HUES6 (cell line): ENCODE measurements around the gene ZNF223.

Experiments
- H3K27ac ChIP-seq: 2 replicates; pipeline ENCODE4 v1.7.0; 2013; ENCODE audit warnings: low read depth, mild to moderate bottlenecking, low read length, inconsistent platforms
- H3K27me3 ChIP-seq: 2 replicates; pipeline ENCODE4 v1.6.1; 2013; ENCODE audit warnings: low read length; ENCODE audit not compliant: control insufficient read depth, insufficient read depth
- H3K36me3 ChIP-seq: 2 replicates; pipeline ENCODE4 v1.6.1; 2013; ENCODE audit warnings: low read length; ENCODE audit not compliant: control insufficient read depth, insufficient read depth
- H3K4me1 ChIP-seq: 2 replicates; pipeline ENCODE4 v1.6.1; 2013; ENCODE audit warnings: low read length; ENCODE audit not compliant: control insufficient read depth, insufficient read depth
- H3K4me3 ChIP-seq: 2 replicates; pipeline ENCODE4 v1.5.1; 2013; ENCODE audit warnings: low read depth, low read length
- H3K9ac ChIP-seq: one replicate; pipeline ENCODE4 v1.6.1; 2013; ENCODE audit warnings: mild to moderate bottlenecking, low read length
- H3K9me3 ChIP-seq: 2 replicates; pipeline ENCODE4 v1.6.1; 2013; ENCODE audit warnings: low read depth, low read length; ENCODE audit not compliant: control insufficient read depth, insufficient read depth

Gene ZNF223

DNA sequence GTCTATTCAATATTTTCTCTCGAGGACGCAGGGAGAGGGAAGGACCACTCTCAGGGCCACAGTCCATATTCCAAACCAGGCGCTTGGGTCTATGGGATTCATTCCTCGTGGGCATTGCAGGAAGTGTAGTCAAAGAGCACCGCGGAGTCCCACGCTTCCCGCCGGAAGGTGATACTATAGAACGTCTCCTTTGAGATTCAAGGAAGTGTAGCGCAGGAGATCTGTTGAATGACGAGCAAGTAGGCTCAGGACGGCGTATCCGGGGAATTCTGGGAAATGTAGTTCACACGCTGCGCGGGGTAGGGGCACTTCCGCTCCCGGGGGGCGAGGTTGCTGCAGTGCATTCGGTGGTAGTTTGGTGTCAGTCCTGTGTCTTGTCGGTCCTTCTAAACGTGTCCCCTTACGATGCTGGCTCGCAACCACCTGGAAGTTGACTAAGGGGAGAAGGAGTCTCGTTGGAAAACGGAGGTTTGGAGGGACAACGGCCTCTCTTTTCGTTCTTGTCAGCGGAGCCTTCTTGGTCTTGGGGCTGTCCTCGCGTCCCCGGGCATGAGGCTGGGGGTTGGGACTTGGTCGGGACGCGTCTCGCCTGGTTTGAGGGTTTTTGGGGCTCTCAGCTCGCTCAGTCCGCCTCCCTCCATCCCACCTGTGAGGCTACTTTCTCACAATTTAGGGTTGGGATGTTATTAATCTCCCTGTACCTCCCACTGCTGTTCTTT lies 20.1 kb downstream of the ZNF223 start, which contains the start of gene ZNF284:
Gene ZNF284, plus strand, starts transcription at position 336 of the 719 bp plus-strand sequence. CDS start 4,231 bp downstream, outside the sequence.
- Histone ChIP-seq H3K9me3 (peaks cover 6% of the 10 kb centered on the region), H3K9ac (peak within 1 kb of the TSS; percentile 61), H3K36me3 (peaks cover 13% of the 10 kb centered on the region), H3K27me3 (peaks cover 6% of the 10 kb centered on the region), H3K4me1 (peaks cover 11% of the 10 kb centered on the region), H3K4me3 (peak within 1 kb of the TSS; percentile 83), H3K27ac (peak within 1 kb of the TSS; percentile 11; the same call in 1 of the 2 replicates)

DNA sequence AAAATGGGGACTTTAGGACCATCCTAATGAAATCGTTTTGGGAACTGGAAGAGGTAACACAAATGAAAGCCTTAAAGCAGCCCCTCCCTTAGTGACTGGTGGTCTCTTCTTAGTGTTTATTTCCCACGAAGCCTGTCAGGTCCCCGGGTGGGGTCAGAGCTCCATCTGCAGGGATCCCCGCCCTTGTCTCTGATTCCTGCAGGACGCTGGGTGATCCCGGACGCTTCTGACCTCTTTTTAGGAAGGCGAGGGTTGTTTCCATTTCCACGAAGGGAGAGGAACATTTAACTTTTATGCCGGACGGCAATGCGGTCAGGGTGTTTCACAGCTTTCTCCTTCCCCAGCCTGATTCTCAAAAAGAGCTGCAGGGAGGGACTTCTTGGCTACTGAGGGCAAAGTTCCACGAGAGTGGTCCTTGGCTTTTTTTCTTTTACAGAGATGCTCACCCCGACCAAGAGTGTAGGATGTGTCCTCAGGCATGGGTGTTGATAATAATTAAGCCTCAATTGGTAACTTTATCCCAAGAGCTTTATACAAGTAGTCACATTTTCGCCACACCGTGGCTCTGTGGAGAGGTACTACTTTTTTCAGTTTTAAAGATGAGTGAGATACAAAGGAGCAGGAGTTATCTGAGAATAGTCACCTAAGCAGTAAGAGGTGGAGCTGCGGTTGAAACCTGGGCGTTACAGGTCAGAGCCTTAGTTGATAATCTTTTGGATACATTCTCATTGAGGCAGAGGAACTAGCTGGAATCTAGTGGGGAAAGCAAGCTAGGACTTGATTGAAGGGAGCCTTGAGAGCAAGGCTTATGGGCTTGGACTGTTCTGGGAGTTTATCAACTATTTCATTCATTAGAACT lies 20.9 kb downstream of the ZNF223 start:
- Histone ChIP-seq H3K27ac (no peak overlapping the region), H3K9me3 (no peaks in the 10 kb centered on the region), H3K36me3 (0 out of 2 replicates have a peak, but pooled peaks cover 5% of the 10 kb centered on the region), H3K4me3 (peak overlapping the region; percentile 83), H3K9ac (no peak overlapping the region), H3K4me1 (peaks cover 11% of the 10 kb centered on the region), H3K27me3 (peaks cover 6% of the 10 kb centered on the region)

DNA sequence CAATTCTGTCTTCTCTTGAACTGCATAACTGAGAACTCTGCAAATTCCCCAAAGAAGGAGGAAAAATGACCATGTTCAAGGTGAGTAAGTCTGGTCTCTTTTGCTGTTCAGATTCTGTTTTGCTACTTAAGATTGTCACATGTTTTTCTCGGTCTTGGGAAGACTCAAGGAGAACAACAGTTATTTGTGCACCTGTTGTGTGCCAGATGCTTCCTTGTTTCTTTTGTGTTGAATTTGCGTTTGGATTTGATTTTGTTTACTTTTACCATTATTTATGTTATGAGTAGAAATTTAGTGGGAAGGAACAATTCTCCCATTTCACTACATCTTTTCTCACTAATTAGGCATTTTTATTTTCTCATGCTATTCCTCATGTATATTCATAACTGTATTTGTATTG lies 24.5 kb downstream of the ZNF223 start:
- Histone ChIP-seq H3K4me1 (peaks cover 7% of the 10 kb centered on the region; the same call in 1 of the 2 replicates), H3K4me3 (no peak overlapping the region), H3K9me3 (no peaks in the 10 kb centered on the region), H3K27ac (no peak overlapping the region), H3K36me3 (peaks cover 9% of the 10 kb centered on the region), H3K27me3 (peaks cover 6% of the 10 kb centered on the region), H3K9ac (no peak overlapping the region)

DNA sequence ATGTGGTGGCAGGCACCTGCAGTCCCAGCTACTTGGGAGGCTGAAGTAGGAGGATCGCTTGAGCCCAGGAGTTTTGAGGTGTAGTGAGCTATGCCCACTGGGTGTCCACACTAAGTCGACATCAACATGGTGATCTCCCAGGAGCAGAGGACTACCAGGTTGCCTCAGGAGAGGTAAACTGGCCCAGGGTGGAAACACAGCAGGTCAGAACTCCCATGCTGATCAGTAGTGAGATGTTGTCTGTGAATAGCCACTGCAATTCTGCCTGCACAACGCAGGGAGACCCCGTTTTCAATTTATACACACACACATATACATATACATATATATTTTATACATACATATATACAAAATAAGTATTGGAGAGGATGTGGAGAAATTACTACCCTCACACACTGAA lies 40.3 kb downstream of the ZNF223 start:
- H3K9me3 ChIP-seq = no peaks in the 10 kb centered on the region
- H3K27me3 ChIP-seq = no peaks in the 10 kb centered on the region
- no peak overlapping the region for H3K4me3 ChIP-seq
- H3K36me3 ChIP-seq = peaks cover 3% of the 10 kb centered on the region
- no peak overlapping the region for H3K27ac ChIP-seq
- H3K9ac ChIP-seq = no peak overlapping the region
- no peaks in the 10 kb centered on the region for H3K4me1 ChIP-seq

DNA sequence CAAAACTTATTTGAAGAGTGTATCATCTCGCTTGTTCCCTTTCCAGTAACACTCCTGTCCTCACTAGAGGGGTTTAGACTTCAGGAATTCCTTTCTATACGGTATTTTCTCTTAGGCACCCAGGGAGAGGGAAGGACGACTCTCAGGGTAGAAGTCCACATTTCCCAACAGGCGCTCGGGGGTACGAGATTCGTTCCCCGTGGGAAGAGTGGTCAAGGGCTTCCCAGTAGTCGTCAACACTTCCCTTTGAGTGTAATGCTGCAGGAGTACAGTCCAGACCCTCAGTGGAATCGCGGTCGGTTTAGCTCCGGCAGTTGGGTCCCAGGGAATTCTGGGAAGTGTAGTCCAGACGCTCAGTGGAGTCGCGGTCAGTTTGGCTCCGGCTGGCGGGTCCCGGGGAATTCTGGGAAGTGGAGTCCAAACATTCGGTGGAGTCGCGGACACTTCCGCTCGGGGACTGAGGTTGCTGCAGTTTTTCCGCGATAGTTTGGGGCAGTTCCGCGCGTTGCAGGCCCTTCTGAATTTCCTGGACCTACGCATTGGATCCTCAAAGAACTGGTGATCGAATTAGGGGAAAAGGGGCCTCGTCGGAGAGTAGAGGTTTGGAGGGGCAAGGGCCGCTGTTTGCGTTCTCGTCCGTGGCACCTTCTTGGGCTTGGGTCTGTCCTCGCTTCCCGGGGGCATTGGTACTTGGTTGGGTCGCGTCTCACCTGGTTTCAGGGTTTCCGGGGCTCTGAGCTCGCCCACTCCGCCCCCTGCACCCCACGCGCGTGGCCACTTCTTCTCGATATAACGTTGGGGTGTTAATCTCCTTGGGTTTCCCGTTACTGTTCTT lies 42.3 kb downstream of the ZNF223 start, which contains the start of gene ZNF224:
Gene ZNF224, plus strand, starts transcription at position 431 of the 835 bp plus-strand sequence. CDS start 3,513 bp downstream, outside the sequence.
- H3K27me3 ChIP-seq = no peaks in the 10 kb centered on the region
- H3K36me3 ChIP-seq = peaks cover 18% of the 10 kb centered on the region
- no peaks in the 10 kb centered on the region for H3K9me3 ChIP-seq
- H3K4me1 ChIP-seq = no peaks in the 10 kb centered on the region
- no peak within 1 kb of the TSS for H3K27ac ChIP-seq
- H3K9ac ChIP-seq = peak within 1 kb of the TSS; percentile 74
- H3K4me3 ChIP-seq = peak within 1 kb of the TSS; percentile 89

DNA sequence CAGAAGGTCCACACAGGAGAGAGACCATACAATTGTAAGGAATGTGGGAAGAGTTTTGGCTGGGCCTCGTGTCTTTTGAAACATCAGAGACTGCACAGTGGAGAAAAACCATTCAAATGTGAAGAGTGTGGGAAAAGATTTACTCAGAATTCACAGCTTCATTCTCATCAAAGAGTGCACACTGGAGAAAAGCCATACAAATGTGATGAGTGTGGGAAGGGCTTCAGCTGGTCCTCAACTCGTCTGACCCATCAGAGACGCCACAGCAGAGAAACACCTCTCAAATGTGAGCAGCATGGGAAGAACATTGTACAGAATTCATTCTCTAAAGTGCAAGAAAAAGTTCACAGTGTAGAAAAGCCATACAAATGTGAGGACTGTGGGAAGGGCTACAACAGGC lies 55.9 kb downstream of the ZNF223 start:
- Histone ChIP-seq H3K4me3 (no peak overlapping the region), H3K27me3 (no peaks in the 10 kb centered on the region), H3K4me1 (no peaks in the 10 kb centered on the region), H3K9ac (no peak overlapping the region), H3K27ac (no peak overlapping the region), H3K9me3 (peaks cover 36% of the 10 kb centered on the region), H3K36me3 (peaks cover 62% of the 10 kb centered on the region)

DNA sequence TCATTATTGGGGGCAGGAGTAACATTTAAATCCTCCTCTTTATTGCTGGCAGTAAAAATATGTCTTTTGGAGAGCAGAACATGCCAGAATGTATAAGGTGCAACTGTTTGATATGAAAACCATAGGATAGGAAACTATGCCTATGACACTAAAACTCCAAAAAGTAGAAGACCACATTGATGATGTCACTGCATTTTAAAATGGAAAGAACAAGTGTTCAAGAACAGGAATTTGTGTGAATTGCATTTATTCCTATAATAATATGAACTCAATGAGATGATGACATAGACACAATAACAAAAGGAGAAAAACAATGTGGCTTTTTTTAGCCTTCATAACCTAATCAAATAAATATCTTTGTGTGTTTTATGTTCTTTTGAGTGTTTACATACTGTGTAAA lies 57.6 kb downstream of the ZNF223 start:
- H3K4me1 ChIP-seq = peaks cover 3% of the 10 kb centered on the region; the same call in 1 of the 2 replicates
- H3K9ac ChIP-seq = no peak overlapping the region
- no peak overlapping the region for H3K27ac ChIP-seq
- H3K4me3 ChIP-seq = no peak overlapping the region
- H3K9me3 ChIP-seq = peaks cover 36% of the 10 kb centered on the region
- no peaks in the 10 kb centered on the region for H3K27me3 ChIP-seq
- H3K36me3 ChIP-seq = peaks cover 45% of the 10 kb centered on the region

DNA sequence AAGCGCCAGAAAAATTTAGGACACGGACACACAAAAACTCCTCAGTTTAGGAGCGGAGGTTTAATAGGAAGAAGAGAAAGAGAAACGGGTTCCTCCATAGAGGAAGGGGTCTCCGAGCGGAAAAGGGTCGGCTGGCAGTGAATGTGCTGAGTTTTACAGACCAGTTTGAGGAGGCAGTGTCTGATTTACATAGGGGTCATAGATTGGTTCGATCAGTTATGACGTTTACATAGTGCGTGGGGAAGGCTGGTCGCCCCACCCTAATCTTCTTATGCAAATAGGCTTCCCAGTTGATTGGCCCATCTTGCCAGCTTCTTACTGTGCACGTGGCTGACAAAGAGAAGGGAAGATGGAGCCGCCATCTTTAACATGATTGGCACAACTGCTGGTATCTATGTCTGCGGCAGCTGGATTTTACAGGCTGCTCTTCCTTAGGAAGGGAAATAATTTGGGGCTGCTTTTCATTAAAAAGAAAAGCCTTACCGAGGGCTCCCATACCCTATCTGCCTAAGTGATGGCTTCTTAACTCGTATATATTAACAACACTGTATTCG lies 60.2 kb downstream of the ZNF223 start:
- H3K36me3 ChIP-seq = peaks cover 30% of the 10 kb centered on the region
- no peaks in the 10 kb centered on the region for H3K27me3 ChIP-seq
- H3K4me3 ChIP-seq = peak overlapping the region; percentile 86
- H3K4me1 ChIP-seq = peaks cover 3% of the 10 kb centered on the region; the same call in 1 of the 2 replicates
- peak overlapping the region; percentile 89 for H3K9ac ChIP-seq
- peaks cover 20% of the 10 kb centered on the region for H3K9me3 ChIP-seq
- H3K27ac ChIP-seq = peak overlapping the region; percentile 78; the same call in 1 of the 2 replicates

DNA sequence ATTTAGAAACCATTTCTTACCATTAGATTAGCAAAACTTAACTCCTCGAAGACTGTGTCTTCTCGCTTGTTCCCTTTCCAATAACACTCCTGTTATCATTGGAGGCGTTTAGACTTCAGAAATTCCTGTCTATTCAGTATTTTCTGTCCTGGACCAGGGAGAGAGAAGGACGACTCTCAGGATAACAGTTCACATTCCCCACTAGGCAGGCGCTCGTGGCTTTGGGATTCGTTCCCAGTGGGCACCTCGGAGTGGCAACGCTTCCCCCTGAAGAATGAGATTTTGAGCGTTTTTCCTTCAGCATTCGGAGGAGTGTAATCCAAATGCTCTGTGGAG lies 60.9 kb downstream of the ZNF223 start:
- peak overlapping the region; percentile 78; the same call in 1 of the 2 replicates for H3K27ac ChIP-seq
- peak overlapping the region; percentile 89 for H3K9ac ChIP-seq

DNA sequence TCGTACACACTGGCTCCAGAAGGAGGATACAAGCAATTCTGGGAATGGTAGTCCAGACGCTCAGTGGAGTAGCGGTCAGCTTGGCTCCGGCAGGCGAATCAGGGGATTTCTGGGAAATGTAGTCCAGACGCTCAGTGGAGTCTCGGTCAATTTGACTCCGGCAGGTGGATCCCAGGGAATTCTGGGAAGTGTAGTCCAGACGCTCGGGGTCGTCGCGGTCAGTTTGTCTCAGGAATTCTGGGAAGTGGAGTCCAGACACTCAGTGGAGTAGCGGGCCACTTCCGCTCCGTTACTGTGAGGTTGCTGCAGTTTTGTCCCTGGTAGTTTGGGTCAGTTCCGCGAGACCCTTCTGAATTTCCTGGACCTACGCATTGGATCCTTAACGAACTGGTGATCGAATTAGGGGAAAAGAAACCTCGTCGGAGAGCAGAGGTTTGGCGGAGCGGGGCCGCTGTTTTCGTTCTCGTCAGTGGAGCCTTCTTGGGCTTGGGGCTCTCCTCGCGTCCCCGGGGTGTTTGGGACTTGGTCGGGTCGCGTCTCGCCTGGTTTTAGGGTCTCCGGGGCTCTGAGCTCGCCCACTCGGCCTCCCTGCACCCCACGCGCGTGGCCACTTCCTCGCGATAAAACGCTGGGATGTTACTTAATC lies 61.4 kb downstream of the ZNF223 start, which contains the start of gene ZNF225:
Gene ZNF225, plus strand, starts transcription at position 262 of the 646 bp plus-strand sequence. CDS start 2,429 bp downstream, outside the sequence.
- peak within 1 kb of the TSS; percentile 86 for H3K4me3 ChIP-seq
- peak within 1 kb of the TSS; percentile 89 for H3K9ac ChIP-seq
- peaks cover 3% of the 10 kb centered on the region; the same call in 1 of the 2 replicates for H3K4me1 ChIP-seq
- no peaks in the 10 kb centered on the region for H3K27me3 ChIP-seq
- H3K36me3 ChIP-seq = peaks cover 27% of the 10 kb centered on the region
- H3K27ac ChIP-seq = peak within 1 kb of the TSS; percentile 78; the same call in 1 of the 2 replicates
- H3K9me3 ChIP-seq = peaks cover 7% of the 10 kb centered on the region

More for the DNA sequence above, 60.9 kb downstream of the ZNF223 start:
- H3K27me3 ChIP-seq = no peaks in the 10 kb centered on the region
- H3K9me3 ChIP-seq = peaks cover 12% of the 10 kb centered on the region
- H3K4me3 ChIP-seq = peak overlapping the region; percentile 86
- H3K4me1 ChIP-seq = peaks cover 3% of the 10 kb centered on the region; the same call in 1 of the 2 replicates
- peaks cover 28% of the 10 kb centered on the region for H3K36me3 ChIP-seq
